Type B pancreatic cell (in vitro differentiated cells): ENCODE data around the gene SCAND1. TPM values are rescaled to one million over a fixed set of nuclear protein-coding genes. Genes with fewer than 3 reads are reported as not detected.

ENCODE experiments used
- DNase-seq: peaks from one replicate; pipeline ENCODE4 v3.0.0; 2021; ENCODE audit warnings: mixed read lengths; ENCODE audit not compliant: unreplicated experiment; ENCODE audit errors: extremely low spot score
- H3K27ac Mint-ChIP-seq: 2 replicates; pipeline ENCODE4 v1.8.0; 2021; ENCODE audit warnings: mild to moderate bottlenecking, mixed read lengths
- H3K27me3 Mint-ChIP-seq: 2 replicates; pipeline ENCODE4 v1.8.0; 2021; ENCODE audit warnings: mixed read lengths
- H3K36me3 Mint-ChIP-seq: 2 replicates; pipeline ENCODE4 v1.8.0; 2021; ENCODE audit warnings: mixed read lengths
- H3K4me1 Mint-ChIP-seq: one replicate; pipeline ENCODE4 v1.8.0; 2021; ENCODE audit warnings: mixed read lengths; ENCODE audit not compliant: unreplicated experiment
- H3K4me3 Mint-ChIP-seq: 2 replicates; pipeline ENCODE4 v1.8.0; 2021; ENCODE audit warnings: mild to moderate bottlenecking, mixed read lengths
- H3K9me3 Mint-ChIP-seq: 2 replicates; pipeline ENCODE4 v1.8.0; 2021; ENCODE audit warnings: mixed read lengths
- total RNA-seq: library from RNA; stranded (reverse); gene quantifications from 2 replicates; pipeline ENCODE4 v1.2.1, GENCODE V29; 2021; ENCODE audit warnings: low replicate concordance
- TF ChIP-seq, protein P1 (sequence below): fragments of 200-600 bp; sonication (generic); conservative IDR thresholded peaks from 2 replicates; pipeline ENCODE4 v1.5.0; 2021; ENCODE audit warnings: antibody characterized with exemption, mild to moderate bottlenecking

Gene SCAND1
- total RNA-seq, 1 donor from 2014 or later = 71.6 TPM

DNA sequence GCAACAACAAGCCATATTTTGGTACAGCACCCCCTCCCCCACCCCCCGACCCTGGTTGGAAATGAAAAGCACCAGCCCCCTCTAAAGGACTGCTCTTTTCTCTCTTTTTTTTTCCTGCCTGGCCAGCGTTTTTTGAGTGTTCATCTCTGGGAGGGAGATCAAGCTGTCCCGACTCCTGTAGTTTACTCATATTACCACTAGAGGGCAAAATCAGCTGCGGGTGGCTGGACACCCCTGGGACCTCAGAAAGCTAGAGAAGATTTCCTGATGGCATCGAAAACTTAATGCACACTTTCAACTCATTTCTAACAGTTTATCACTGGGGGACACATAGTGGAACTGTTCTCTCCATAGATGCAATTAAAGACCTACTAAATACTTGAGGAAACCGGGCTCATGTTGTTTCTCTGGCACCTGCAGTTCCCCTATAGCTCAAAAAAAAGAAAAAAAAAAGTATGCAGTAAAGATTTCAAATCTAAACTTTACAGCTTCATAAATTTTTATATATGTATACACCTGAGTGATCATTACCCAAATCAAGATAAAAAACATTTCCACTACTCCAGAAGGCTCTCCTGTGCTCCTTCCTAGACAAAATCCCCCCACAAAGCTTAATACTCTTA, 38.5 kb upstream of the SCAND1 start:
- H3K27ac Mint-ChIP-seq = no peak overlapping the region
- H3K36me3 Mint-ChIP-seq = no peaks in the 10 kb centered on the region
- peaks cover 12% of the 10 kb centered on the region for H3K4me1 Mint-ChIP-seq
- no peaks in the 10 kb centered on the region for H3K9me3 Mint-ChIP-seq
- TF ChIP-seq, protein P1, sequence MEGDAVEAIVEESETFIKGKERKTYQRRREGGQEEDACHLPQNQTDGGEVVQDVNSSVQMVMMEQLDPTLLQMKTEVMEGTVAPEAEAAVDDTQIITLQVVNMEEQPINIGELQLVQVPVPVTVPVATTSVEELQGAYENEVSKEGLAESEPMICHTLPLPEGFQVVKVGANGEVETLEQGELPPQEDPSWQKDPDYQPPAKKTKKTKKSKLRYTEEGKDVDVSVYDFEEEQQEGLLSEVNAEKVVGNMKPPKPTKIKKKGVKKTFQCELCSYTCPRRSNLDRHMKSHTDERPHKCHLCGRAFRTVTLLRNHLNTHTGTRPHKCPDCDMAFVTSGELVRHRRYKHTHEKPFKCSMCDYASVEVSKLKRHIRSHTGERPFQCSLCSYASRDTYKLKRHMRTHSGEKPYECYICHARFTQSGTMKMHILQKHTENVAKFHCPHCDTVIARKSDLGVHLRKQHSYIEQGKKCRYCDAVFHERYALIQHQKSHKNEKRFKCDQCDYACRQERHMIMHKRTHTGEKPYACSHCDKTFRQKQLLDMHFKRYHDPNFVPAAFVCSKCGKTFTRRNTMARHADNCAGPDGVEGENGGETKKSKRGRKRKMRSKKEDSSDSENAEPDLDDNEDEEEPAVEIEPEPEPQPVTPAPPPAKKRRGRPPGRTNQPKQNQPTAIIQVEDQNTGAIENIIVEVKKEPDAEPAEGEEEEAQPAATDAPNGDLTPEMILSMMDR = peak; percentile 88
- H3K27me3 Mint-ChIP-seq = peaks cover 4% of the 10 kb centered on the region
- no peak overlapping the region for H3K4me3 Mint-ChIP-seq
- DNase-seq = no peak

DNA sequence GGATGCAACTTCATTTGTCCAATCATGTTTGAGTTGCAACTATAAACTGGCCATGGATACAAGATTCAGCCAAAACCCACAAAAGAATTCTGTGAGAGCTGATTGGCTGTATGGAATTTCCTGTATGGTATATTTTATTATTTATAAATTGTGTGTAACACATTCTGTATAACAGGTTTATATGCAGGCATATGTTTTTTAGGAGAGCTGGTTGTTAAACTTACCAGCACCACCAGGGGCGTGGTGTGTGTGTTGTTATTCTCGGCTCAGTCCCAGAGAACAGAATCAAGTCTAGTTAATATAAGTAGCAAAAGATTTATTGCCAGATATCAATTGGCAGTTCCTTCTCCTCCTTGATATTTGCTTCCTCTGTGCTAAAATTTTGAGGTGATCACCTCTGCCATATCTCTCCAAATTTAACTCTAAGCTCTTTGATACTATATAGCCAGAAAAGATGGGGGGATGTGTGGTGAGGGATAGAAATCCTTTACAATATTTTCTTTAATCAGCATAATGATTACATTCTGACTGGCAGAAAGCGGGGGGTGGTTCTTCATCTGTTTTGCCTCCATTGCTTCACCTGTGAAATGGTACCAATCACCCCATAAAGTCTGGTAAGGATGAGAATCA, 37.0 kb upstream of the SCAND1 start:
- Mint-ChIP-seq H3K4me3 (no peak overlapping the region), H3K36me3 (no peaks in the 10 kb centered on the region), H3K9me3 (no peaks in the 10 kb centered on the region), H3K4me1 (peaks cover 12% of the 10 kb centered on the region), H3K27ac (no peak overlapping the region), H3K27me3 (peaks cover 4% of the 10 kb centered on the region)
- TF ChIP-seq, protein P1 = peak; percentile 75
- DNase-seq = no peak

DNA sequence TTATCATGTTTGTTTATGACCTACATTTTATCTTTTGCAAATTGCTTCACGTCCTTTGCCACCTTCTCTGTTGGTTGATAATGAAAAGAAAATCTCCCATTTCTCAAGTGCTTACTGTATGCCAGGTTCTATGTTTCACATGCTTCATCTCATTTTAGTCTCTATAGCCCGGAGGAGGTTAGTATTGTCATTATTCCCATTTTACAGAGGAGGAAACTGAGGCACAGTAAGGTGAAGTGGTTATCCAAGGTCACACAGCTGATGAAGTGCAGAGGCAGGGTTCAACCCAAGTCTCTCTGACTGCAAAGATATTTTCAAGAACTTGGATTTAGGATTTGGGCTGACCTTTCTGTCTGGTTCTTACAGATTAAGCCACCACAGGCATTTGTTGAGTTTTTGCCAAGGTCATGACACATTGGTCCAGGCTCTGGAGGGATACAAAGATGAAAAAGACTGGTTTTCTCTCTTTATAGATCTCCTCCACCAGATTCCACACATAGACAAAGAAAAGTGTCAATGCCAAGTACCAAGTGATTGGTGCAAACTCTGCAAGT, 34.7 kb upstream of the SCAND1 start:
- no peaks in the 10 kb centered on the region for H3K36me3 Mint-ChIP-seq
- H3K4me3 Mint-ChIP-seq = no peak overlapping the region
- TF ChIP-seq, protein P1 = no peak
- H3K4me1 Mint-ChIP-seq = peaks cover 4% of the 10 kb centered on the region
- no peak for DNase-seq
- H3K27me3 Mint-ChIP-seq = peaks cover 4% of the 10 kb centered on the region
- no peak overlapping the region for H3K27ac Mint-ChIP-seq
- no peaks in the 10 kb centered on the region for H3K9me3 Mint-ChIP-seq

DNA sequence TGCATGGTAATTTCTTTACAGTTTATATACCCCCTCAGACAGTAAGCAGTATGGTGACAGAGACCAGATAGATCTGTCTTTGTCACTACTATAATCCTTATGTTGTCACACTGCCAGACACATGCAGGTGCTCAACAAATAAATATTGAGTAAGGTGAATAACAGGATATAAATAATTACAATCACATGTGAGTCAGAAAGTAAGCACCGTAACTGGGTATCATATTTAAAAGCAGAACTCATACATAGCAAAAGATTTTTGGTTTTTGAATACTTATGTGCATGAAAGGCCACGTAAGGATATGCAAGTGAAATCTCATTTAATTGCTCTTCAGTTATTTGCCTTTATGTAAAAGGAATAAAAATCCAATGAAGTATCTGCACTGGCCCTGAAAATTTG, 31.5 kb upstream of the SCAND1 start:
- Mint-ChIP-seq H3K27ac (no peak overlapping the region), H3K4me3 (no peak overlapping the region), H3K4me1 (no peaks in the 10 kb centered on the region), H3K27me3 (peaks cover 8% of the 10 kb centered on the region), H3K36me3 (no peaks in the 10 kb centered on the region), H3K9me3 (no peaks in the 10 kb centered on the region)
- TF ChIP-seq, protein P1 = no peak
- no peak for DNase-seq

DNA sequence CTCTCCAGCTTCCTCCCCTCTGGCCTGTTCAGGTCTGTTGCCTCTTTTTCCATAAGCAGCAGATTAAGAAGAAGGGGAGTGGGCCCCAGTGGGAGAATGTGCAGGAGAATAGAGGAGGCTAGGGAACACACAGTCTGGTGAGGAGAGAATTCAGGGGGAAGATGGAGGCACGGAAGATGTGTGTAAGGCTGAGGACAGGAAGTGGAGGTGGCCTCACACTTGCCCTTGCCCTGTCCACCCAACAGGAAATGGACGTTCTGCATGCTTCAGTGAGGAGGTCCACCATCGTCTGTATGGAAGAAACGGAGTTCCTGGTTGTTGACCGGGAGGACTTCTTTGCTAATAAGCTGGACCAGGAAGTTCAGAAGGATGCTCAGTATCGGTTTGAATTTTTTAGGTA, 30.1 kb upstream of the SCAND1 start:
- Mint-ChIP-seq H3K36me3 (no peaks in the 10 kb centered on the region), H3K9me3 (no peaks in the 10 kb centered on the region), H3K27ac (no peak overlapping the region), H3K4me1 (no peaks in the 10 kb centered on the region), H3K27me3 (peaks cover 8% of the 10 kb centered on the region), H3K4me3 (no peak overlapping the region)
- no peak for DNase-seq
- TF ChIP-seq, protein P1 = no peak
